ENCODE data around the gene UCHL1. TPM values are rescaled to one million over a fixed set of nuclear protein-coding genes. Genes with fewer than 3 reads are reported as not detected.
"Not testable (repeated sequence)": the region's sequence is repeated elsewhere in the genome, so short reads cannot be mapped to it uniquely, and the experiment has no call there.

The UCHL1 gene
- total RNA-seq, 2 donors from 2014 or later, result 390 to 562 TPM

GRCh38 chr4:41269682-41270081, 13.0 kb downstream of the UCHL1 start:
- no peaks in the 10 kb centered on the region for H3K27me3 ChIP-seq (ENCODE audit: control insufficient read depth, insufficient read depth, low read length, poor library complexity, severe bottlenecking)
- peaks cover 2% of the 10 kb centered on the region for H3K9me3 Mint-ChIP-seq
- no peak for TF ChIP-seq CTCF (conservative IDR thresholded peaks at IDR 0.05)
- peaks cover 1% of the 10 kb centered on the region for H3K27me3 Mint-ChIP-seq (ENCODE audit: insufficient read depth)
- peaks cover 36% of the 10 kb centered on the region for H3K36me3 ChIP-seq (ENCODE audit: control insufficient read depth, insufficient read depth, low read length)
- DNase-seq, result no peak
- H3K9ac ChIP-seq (ENCODE audit: extremely low read depth, low read length, poor library complexity, severe bottlenecking), result no peak overlapping the region
- no peaks in the 10 kb centered on the region for H3K4me1 Mint-ChIP-seq
- no peaks in the 10 kb centered on the region for H3K4me1 ChIP-seq (ENCODE audit: control insufficient read depth, insufficient read depth, low read length)
- no peak overlapping the region for H3K4me3 ChIP-seq (ENCODE audit: low read length)
- peaks cover 39% of the 10 kb centered on the region for H3K36me3 Mint-ChIP-seq (ENCODE audit: low read depth)
- no peak overlapping the region for H3K4me3 Mint-ChIP-seq
- H3K27ac ChIP-seq (ENCODE audit: low read depth, low read length), result no peak overlapping the region
- no peaks in the 10 kb centered on the region for H3K9me3 ChIP-seq (ENCODE audit: control insufficient read depth, low read length)
- no peak overlapping the region for H3K27ac Mint-ChIP-seq

DNA sequence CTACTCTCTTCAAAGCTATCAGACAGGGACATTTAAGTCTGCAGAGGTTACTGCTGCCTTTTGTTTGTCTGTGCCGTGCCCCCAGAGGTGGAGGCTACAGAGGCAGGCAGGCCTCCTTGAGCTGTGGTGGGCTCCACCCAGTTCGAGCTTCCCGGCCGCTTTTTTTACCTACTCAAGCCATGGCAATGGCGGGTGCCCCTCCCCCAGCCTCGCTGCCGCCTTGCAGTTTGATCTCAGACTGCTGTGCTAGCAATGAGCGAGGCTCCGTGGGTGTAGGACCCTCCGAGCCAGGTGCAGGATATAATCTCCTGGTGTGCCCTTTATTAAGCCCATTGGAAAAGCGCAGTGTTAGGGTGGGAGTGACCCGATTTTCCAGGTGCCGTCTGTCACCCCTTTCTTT, 19.2 kb downstream of the UCHL1 start:
- not testable (repeated sequence) for H3K27ac ChIP-seq (ENCODE audit: low read depth, low read length); H3K36me3 ChIP-seq (ENCODE audit: control insufficient read depth, insufficient read depth, low read length); H3K4me3 Mint-ChIP-seq; H3K36me3 Mint-ChIP-seq (ENCODE audit: low read depth); H3K27ac Mint-ChIP-seq; H3K27me3 Mint-ChIP-seq (ENCODE audit: insufficient read depth); H3K27me3 ChIP-seq (ENCODE audit: control insufficient read depth, insufficient read depth, low read length, poor library complexity, severe bottlenecking); H3K4me1 Mint-ChIP-seq; H3K4me3 ChIP-seq (ENCODE audit: low read length); DNase-seq; H3K4me1 ChIP-seq (ENCODE audit: control insufficient read depth, insufficient read depth, low read length); H3K9ac ChIP-seq (ENCODE audit: extremely low read depth, low read length, poor library complexity, severe bottlenecking)
- peaks cover 40% of the 10 kb centered on the region for H3K9me3 Mint-ChIP-seq
- 88 to 100% methylated on average over 1 to 13 of the region's 13 CpGs for WGBS, 2 experiments (ENCODE audit: insufficient coverage in 1 of 2, insufficient read length in 1 of 2)
- H3K9me3 ChIP-seq (ENCODE audit: control insufficient read depth, low read length), result peaks cover 19% of the 10 kb centered on the region

DNA sequence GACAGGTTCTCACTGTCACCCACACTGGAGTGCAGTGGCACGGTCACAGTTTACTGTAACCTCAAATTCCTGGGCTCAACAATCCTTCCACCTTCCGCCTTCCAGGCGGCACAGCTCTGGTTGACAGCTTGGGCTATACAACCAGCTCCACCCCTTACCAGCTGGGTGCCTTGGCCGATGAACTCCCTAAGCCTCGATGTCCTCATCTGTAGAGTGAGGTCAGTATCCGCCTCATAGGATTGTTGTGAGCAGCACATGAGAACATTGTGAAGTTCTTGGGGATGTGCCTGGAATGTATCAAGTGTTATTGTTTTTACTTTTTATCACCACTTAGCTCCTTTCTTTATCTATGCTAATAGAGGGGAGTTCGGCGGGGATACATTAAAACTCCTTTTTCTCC, 23.3 kb downstream of the UCHL1 start:
- Histone ChIP-seq H3K36me3 (ENCODE audit: control insufficient read depth, insufficient read depth, low read length) (no peaks in the 10 kb centered on the region), H3K27me3 (ENCODE audit: control insufficient read depth, insufficient read depth, low read length, poor library complexity, severe bottlenecking) (no peaks in the 10 kb centered on the region), H3K27ac (ENCODE audit: low read depth, low read length) (no peak overlapping the region), H3K4me3 (ENCODE audit: low read length) (no peak overlapping the region), H3K9ac (ENCODE audit: extremely low read depth, low read length, poor library complexity, severe bottlenecking) (no peak overlapping the region), H3K9me3 (ENCODE audit: control insufficient read depth, low read length) (peaks cover 19% of the 10 kb centered on the region), H3K4me1 (ENCODE audit: control insufficient read depth, insufficient read depth, low read length) (no peaks in the 10 kb centered on the region)
- 80 to 97% methylated on average over 4 to 8 of the region's 8 CpGs for WGBS, 2 experiments (ENCODE audit: insufficient coverage in 1 of 2, insufficient read length in 1 of 2)
- Mint-ChIP-seq H3K36me3 (ENCODE audit: low read depth) (peaks cover 5% of the 10 kb centered on the region), H3K4me3 (no peak overlapping the region), H3K27me3 (ENCODE audit: insufficient read depth) (no peaks in the 10 kb centered on the region), H3K9me3 (peaks cover 36% of the 10 kb centered on the region), H3K4me1 (peaks cover 4% of the 10 kb centered on the region), H3K27ac (no peak overlapping the region)
- no peak for TF ChIP-seq CTCF (conservative IDR thresholded peaks at IDR 0.05)
- no peak for DNase-seq

GRCh38 chr4:41281038-41281634, 24.4 kb downstream of the UCHL1 start:
- Mint-ChIP-seq H3K4me1 (peaks cover 4% of the 10 kb centered on the region), H3K4me3 (no peak overlapping the region), H3K9me3 (peaks cover 25% of the 10 kb centered on the region), H3K36me3 (ENCODE audit: low read depth) (peaks cover 3% of the 10 kb centered on the region), H3K27ac (no peak overlapping the region), H3K27me3 (ENCODE audit: insufficient read depth) (no peaks in the 10 kb centered on the region)
- DNase-seq, result peak; percentile 75
- Histone ChIP-seq H3K4me3 (ENCODE audit: low read length) (no peak overlapping the region), H3K9me3 (ENCODE audit: control insufficient read depth, low read length) (peaks cover 18% of the 10 kb centered on the region), H3K27me3 (ENCODE audit: control insufficient read depth, insufficient read depth, low read length, poor library complexity, severe bottlenecking) (no peaks in the 10 kb centered on the region), H3K36me3 (ENCODE audit: control insufficient read depth, insufficient read depth, low read length) (no peaks in the 10 kb centered on the region), H3K9ac (ENCODE audit: extremely low read depth, low read length, poor library complexity, severe bottlenecking) (no peak overlapping the region), H3K4me1 (ENCODE audit: control insufficient read depth, insufficient read depth, low read length) (no peaks in the 10 kb centered on the region), H3K27ac (ENCODE audit: low read depth, low read length) (no peak overlapping the region)
- TF ChIP-seq CTCF (conservative IDR thresholded peaks at IDR 0.05), result peak; percentile 95
- whole genome bisulfite sequencing, 2 experiments (ENCODE audit: insufficient coverage in 1 of 2, insufficient read length in 1 of 2), result 0 to 19% methylated on average over 3 to 5 of the region's 7 CpGs
